ENCODE measurements around the gene RGSL1. TPM values are rescaled to one million over a fixed set of nuclear protein-coding genes. Genes with fewer than 3 reads are reported as not detected.

The RGSL1 gene
- polyA plus RNA-seq, 3 donors, result not detected

- Histone ChIP-seq H2AFZ (ENCODE audit: insufficient read depth, low read depth, low read length, poor library complexity, severe bottlenecking) (peak overlapping the region; percentile 70), H4K20me1 (ENCODE audit: insufficient read depth, low read length) (no peaks in the 10 kb centered on the region), H3K4me3 (replicated peaks in 1 of 3; ENCODE audit: low read depth in 2 of 3, low read length in 3 of 3) (peak overlapping the region in 2 of 3 experiments; percentile 5 to 68), H3K79me2 (ENCODE audit: insufficient read depth, low read length) (no peaks in the 10 kb centered on the region), H3K27ac (ENCODE audit: low read depth in 1 of 2, low read length in 2 of 2) (no peak overlapping the region), H3K27me3 (ENCODE audit: control insufficient read depth in 2 of 2, insufficient read depth in 2 of 2, low read length in 2 of 2) (peaks cover 13 to 45% of the 10 kb centered on the region in 2 donors), H3K4me1 (ENCODE audit: control insufficient read depth in 1 of 2, insufficient read depth in 2 of 2, low read length in 2 of 2) (peaks cover 11 to 13% of the 10 kb centered on the region in 2 donors), H3K36me3 (replicated peaks in 1 of 2; ENCODE audit: control insufficient read depth in 1 of 2, insufficient read depth in 2 of 2, low read length in 2 of 2) (no peaks in the 10 kb centered on the region), H3K9me3 (replicated peaks in 1 of 2; ENCODE audit: control insufficient read depth in 1 of 2, insufficient read depth in 1 of 2, low read length in 2 of 2) (no peaks in the 10 kb centered on the region), H3K4me2 (replicated peaks; ENCODE audit: extremely low read depth, low read length, poor library complexity, severe bottlenecking) (peak overlapping the region; percentile 74), H3K9ac (ENCODE audit: insufficient read depth, low read length, poor library complexity, severe bottlenecking) (no peak overlapping the region)
- no peak for TF ChIP-seq CTCF (IDR thresholded peaks at IDR 0.05)
- peaks cover 9 to 20% (median 19%) of the 10 kb centered on the region in 3 donors for H3K27me3 Mint-ChIP-seq (ENCODE audit: low read depth in 3 of 3)
- H3K9me3 Mint-ChIP-seq, result peaks cover 0 to 2% (median 0%) of the 10 kb centered on the region in 7 donors
- peaks cover 21% of the 10 kb centered on the region for H3K4me1 Mint-ChIP-seq
- peaks cover 0 to 3% of the 10 kb centered on the region in 2 donors for H3K36me3 Mint-ChIP-seq
- intact Hi-C loops (cut with micrococcal nuclease), result loop anchor here (5.0 to 10.0 kb wide), 3 partner anchors 179 to 519 kb away; partner anchors contain the start of gene NPL (in 1 of the 2)
- 3% methylated on average over 9 of the region's 12 CpGs for WGBS (ENCODE audit: insufficient coverage)
- peak overlapping the region in 1 of 2 donors; percentile 77 for H3K4me3 Mint-ChIP-seq
- no peak for DNase-seq
- H3K27ac Mint-ChIP-seq, result peak overlapping the region in 1 of 7 donors; percentile 33
These were observed 153.8 kb downstream of the RGSL1 start for GRCh38 chr1:182603646-182604174.

DNA sequence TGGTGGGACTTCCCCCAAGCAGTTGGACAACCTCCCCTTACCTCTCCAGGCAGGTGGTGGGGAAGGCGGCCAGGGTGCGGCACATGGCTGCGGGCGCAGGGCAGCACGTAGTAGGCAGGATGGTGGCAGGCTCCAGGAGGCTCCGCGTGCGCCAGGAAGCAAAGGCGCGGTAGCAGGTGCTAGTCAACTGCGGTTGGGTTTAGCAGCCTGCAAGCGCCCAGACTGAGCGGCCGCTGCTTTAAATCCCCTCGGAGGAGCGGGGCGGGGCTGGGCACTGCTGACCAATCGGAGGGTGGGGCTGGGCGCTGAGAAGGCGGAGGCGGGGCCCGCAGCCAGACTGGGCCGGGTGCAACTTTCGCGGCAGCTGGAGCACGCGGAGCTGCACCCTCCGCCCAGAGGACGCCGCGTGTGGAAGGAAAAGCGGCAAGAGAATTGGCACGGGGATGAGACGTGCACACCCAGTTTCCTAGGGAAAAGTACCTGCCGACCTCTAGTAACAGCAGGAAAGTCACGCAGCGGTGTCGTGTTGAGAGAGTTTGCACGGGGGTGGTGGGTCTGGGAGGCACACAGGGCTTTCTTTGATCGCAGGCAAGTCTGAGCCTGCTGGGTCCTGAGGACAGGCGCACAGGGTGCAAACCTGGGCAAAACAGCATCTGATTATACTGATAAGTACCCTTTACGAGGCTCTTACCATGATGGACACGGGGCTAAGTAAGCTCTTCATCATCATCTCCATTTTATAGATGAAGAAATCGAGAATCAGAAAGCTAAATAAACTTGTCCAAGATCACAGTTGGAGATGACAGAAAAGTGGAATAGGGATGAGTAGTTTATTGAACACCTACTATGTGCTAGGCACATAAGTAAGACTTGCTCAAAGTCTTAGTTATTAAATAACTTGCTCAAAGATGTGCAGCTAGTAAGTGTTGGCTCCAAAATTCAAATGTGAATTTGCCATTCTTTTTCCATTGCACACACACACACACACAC, 154.5 kb downstream of the RGSL1 start, which contains the start of gene RGS16:
TSS of gene RGS16 (minus strand) at position 215 of the 990 bp plus-strand sequence. CDS start at position 85, 130 bp downstream.
- Mint-ChIP-seq H3K36me3 (peaks cover 0 to 3% of the 10 kb centered on the region in 2 donors), H3K9me3 (peaks cover 0 to 2% (median 0%) of the 10 kb centered on the region in 7 donors), H3K4me1 (peaks cover 20% of the 10 kb centered on the region), H3K27me3 (ENCODE audit: low read depth in 3 of 3) (peaks cover 9 to 23% (median 19%) of the 10 kb centered on the region in 3 donors), H3K27ac (peak within 1 kb of the TSS in 3 of 7 donors; percentile 16 to 52 (median 33)), H3K4me3 (peak within 1 kb of the TSS; percentile 9 to 77)
- Histone ChIP-seq H3K4me3 (replicated peaks in 1 of 3; ENCODE audit: low read depth in 2 of 3, low read length in 3 of 3) (peak within 1 kb of the TSS in 2 of 3 experiments; percentile 5 to 68), H3K27me3 (ENCODE audit: control insufficient read depth in 2 of 2, insufficient read depth in 2 of 2, low read length in 2 of 2) (peaks cover 13 to 46% of the 10 kb centered on the region in 2 donors), H4K20me1 (ENCODE audit: insufficient read depth, low read length) (no peaks in the 10 kb centered on the region), H3K27ac (ENCODE audit: low read depth in 1 of 2, low read length in 2 of 2) (no peak within 1 kb of the TSS), H3K9ac (ENCODE audit: insufficient read depth, low read length, poor library complexity, severe bottlenecking) (no peak within 1 kb of the TSS), H3K36me3 (replicated peaks in 1 of 2; ENCODE audit: control insufficient read depth in 1 of 2, insufficient read depth in 2 of 2, low read length in 2 of 2) (no peaks in the 10 kb centered on the region), H3K79me2 (ENCODE audit: insufficient read depth, low read length) (no peaks in the 10 kb centered on the region), H3K4me2 (replicated peaks; ENCODE audit: extremely low read depth, low read length, poor library complexity, severe bottlenecking) (peak within 1 kb of the TSS; percentile 74), H2AFZ (ENCODE audit: insufficient read depth, low read depth, low read length, poor library complexity, severe bottlenecking) (peak within 1 kb of the TSS; percentile 70), H3K9me3 (replicated peaks in 1 of 2; ENCODE audit: control insufficient read depth in 1 of 2, insufficient read depth in 1 of 2, low read length in 2 of 2) (no peaks in the 10 kb centered on the region), H3K4me1 (ENCODE audit: control insufficient read depth in 1 of 2, insufficient read depth in 2 of 2, low read length in 2 of 2) (peaks cover 11 to 13% of the 10 kb centered on the region in 2 donors)
- intact Hi-C loops (cut with micrococcal nuclease), result loop anchor here (5.0 to 10.0 kb wide), 3 partner anchors 178 to 520 kb away; partner anchors contain the start of gene NPL (in 1 of the 2)
- 3% methylated on average over 34 of the region's 44 CpGs for WGBS (ENCODE audit: insufficient coverage)
- TF ChIP-seq CTCF (IDR thresholded peaks at IDR 0.05), result no peak
- peak; percentile 72 to 79 (median 77) for DNase-seq

All from CD14-positive monocyte (primary cell).